HepG2 (cell line): ENCODE data around the gene ACSF3. TPM values are rescaled to one million over a fixed set of nuclear protein-coding genes. Genes with fewer than 3 reads are reported as not detected.

Experiments
- ELF4 ChIP-seq: sonication (generic); formaldehyde crosslinking; IDR thresholded peaks from 2 replicates; pipeline ENCODE4 v1.5.0; 2020; ENCODE audit warnings: missing genetic modification reagents, mild to moderate bottlenecking, moderate library complexity, borderline replicate concordance
- FOXA3 ChIP-seq: IDR thresholded peaks from 2 replicates; pipeline ENCODE4 v1.6.1; 2016; ENCODE audit warnings: missing genetic modification reagents, missing compliant biosample characterization
- GABPB1 ChIP-seq: IDR thresholded peaks from 2 replicates; pipeline ENCODE4 v1.6.1; 2016; ENCODE audit warnings: mild to moderate bottlenecking, missing genetic modification reagents, moderate library complexity, missing compliant biosample characterization
- HOXA9 ChIP-seq: sonication (generic); formaldehyde crosslinking; IDR thresholded peaks from 2 replicates; pipeline ENCODE4 v1.8.1; 2022; ENCODE audit warnings: missing genetic modification reagents, mild to moderate bottlenecking, moderate library complexity, borderline replicate concordance
- PHF8 ChIP-seq: sonication (generic); formaldehyde crosslinking; IDR thresholded peaks from 2 replicates; pipeline ENCODE4 v1.5.0; 2020; ENCODE audit warnings: missing genetic modification reagents
- RAD51 ChIP-seq: fragments of 450-650 bp; IDR thresholded peaks from 2 replicates; pipeline ENCODE4 v1.6.1; 2016; ENCODE audit warnings: borderline replicate concordance
- SIN3A ChIP-seq: IDR thresholded peaks from 2 replicates; pipeline ENCODE4 v1.6.1; 2011; ENCODE audit warnings: low read depth, mild to moderate bottlenecking, control low read depth, low read length, borderline replicate concordance
- SP4 ChIP-seq: sonication (generic); formaldehyde crosslinking; IDR thresholded peaks from 2 replicates; pipeline ENCODE4 v1.8.1; 2023; ENCODE audit warnings: mild to moderate bottlenecking, missing genetic modification reagents
- TP53 ChIP-seq: sonication (generic); formaldehyde crosslinking; conservative IDR thresholded peaks from 2 replicates; pipeline ENCODE4 v1.4.0; 2020; ENCODE audit warnings: missing genetic modification reagents
- ZFP1 ChIP-seq: IDR thresholded peaks from 2 replicates; pipeline ENCODE4 v1.6.1; 2016
- ZNF296 ChIP-seq: sonication (generic); formaldehyde crosslinking; conservative IDR thresholded peaks from 2 replicates; pipeline ENCODE4 v1.5.0; 2020; ENCODE audit warnings: mild to moderate bottlenecking, missing genetic modification reagents
- ZNF335 ChIP-seq: sonication (generic); formaldehyde crosslinking; IDR thresholded peaks from 2 replicates; pipeline ENCODE4 v1.4.0; 2020; ENCODE audit warnings: missing genetic modification reagents
- ZNF337 ChIP-seq: sonication (generic); formaldehyde crosslinking; IDR thresholded peaks from 2 replicates; pipeline ENCODE4 v1.5.1; 2020; ENCODE audit warnings: missing genetic modification reagents, low read depth, mild to moderate bottlenecking, borderline replicate concordance
- ZNF354B ChIP-seq: sonication (generic); formaldehyde crosslinking; IDR thresholded peaks from 2 replicates; pipeline ENCODE4 v1.8.0; 2022; ENCODE audit warnings: mild to moderate bottlenecking, missing genetic modification reagents
- ZNF367 ChIP-seq: sonication (generic); formaldehyde crosslinking; IDR thresholded peaks from 2 replicates; pipeline ENCODE4 v1.4.0; 2020; ENCODE audit warnings: missing genetic modification reagents, borderline replicate concordance
- ZNF83 ChIP-seq: sonication (generic); formaldehyde crosslinking; IDR thresholded peaks from 2 replicates; pipeline ENCODE4 v1.4.0; 2020; ENCODE audit warnings: missing genetic modification reagents, mild to moderate bottlenecking, borderline replicate concordance
- ZNF883 ChIP-seq: sonication (generic); formaldehyde crosslinking; IDR thresholded peaks from 2 replicates; pipeline ENCODE4 v1.5.1; 2020; ENCODE audit warnings: mild to moderate bottlenecking, missing genetic modification reagents; ENCODE audit errors: not compliant biosample characterization
- polyA plus RNA-seq, 8 experiments: library from polyadenylated mRNA; depleted of rRNA in 3 of 8; stranded (reverse) in 7 of 8; unstranded in 1 of 8; fragments of >200 nt; fragmentation: Illumina TruSeq in 4 of 8; extraction: Trizol in 4 of 8; gene quantifications; 2 replicates each; pipeline versions ENCODE4 v1.2.1 to v1.2.3, GENCODE V29; 2011 to 2016; ENCODE audit warnings: low read depth in 4 of 8, missing spikeins in 1 of 8, mixed read lengths in 1 of 8; ENCODE audit not compliant: insufficient read depth in 1 of 8
- total RNA-seq, 5 experiments: library from RNA; depleted of rRNA; stranded (reverse); fragments of >200 nt; fragmentation: Illumina TruSeq; extraction: Trizol; gene quantifications; 2 replicates each; pipeline ENCODE4 v1.2.3, GENCODE V29; 2016; ENCODE audit warnings: low read depth in 1 of 5
- TF ChIP-seq, protein P1 (sequence below): IDR thresholded peaks from 2 replicates; pipeline ENCODE4 v1.6.1; 2018; ENCODE audit warnings: missing genetic modification reagents, mild to moderate bottlenecking, missing compliant biosample characterization
- TF ChIP-seq, protein P2 (sequence below): sonication (generic); formaldehyde crosslinking; IDR thresholded peaks from 2 replicates; pipeline ENCODE4 v1.8.0; 2022; ENCODE audit warnings: low read depth, missing genetic modification reagents
- TF ChIP-seq, protein P3 (sequence below): sonication (generic); formaldehyde crosslinking; IDR thresholded peaks from 2 replicates; pipeline ENCODE4 v1.8.1; 2023; ENCODE audit warnings: mild to moderate bottlenecking, missing genetic modification reagents
- TF ChIP-seq, protein P4 (sequence below): sonication (generic); formaldehyde crosslinking; IDR thresholded peaks from 2 replicates; pipeline ENCODE4 v1.8.0; 2022; ENCODE audit warnings: mild to moderate bottlenecking, missing genetic modification reagents; ENCODE audit not compliant: insufficient replicate concordance

ACSF3 gene
- total and polyA plus RNA-seq, 2 of the 13 experiments (the other 11 are each of a cell fraction or from before 2014, with no cell fraction given), result 14.9 to 30.6 TPM

DNA sequence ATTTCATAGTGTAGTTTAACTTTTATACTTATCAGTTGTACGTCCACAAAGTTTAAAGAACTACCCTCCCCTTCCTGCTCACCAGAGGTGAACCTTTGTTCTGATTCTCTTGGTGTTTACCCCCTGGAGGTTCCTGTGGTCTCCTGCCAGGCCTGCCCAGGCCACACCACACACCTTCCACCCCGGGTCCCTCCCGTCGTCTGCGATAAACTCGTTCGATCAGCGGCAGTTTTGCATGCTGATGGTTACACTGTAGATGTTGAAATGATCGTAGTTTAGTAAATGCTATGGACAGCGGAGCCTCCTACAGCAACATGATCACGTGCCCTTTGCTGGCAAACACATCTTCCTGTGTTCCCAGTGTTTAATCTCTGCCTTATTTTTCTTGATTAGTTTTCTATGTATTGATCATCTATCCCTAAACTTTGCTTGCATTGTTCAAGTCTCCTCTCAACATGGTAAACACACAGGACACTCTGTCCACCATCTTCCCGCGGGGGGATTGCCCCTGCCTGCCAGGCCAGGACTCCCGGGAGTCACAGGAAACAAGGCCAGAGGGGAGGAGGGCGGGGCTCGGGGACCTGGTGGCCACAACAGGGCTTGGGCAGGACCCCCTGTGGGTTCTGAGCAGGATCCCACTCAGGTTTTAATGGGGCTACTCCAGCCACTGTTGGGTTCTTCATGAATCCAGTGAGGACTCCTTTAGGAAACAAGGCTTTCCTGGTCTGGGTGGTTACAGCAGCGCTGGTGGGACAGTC, 2.8 kb upstream of the ACSF3 start (continued):
- TF ChIP-seq, protein P1, sequence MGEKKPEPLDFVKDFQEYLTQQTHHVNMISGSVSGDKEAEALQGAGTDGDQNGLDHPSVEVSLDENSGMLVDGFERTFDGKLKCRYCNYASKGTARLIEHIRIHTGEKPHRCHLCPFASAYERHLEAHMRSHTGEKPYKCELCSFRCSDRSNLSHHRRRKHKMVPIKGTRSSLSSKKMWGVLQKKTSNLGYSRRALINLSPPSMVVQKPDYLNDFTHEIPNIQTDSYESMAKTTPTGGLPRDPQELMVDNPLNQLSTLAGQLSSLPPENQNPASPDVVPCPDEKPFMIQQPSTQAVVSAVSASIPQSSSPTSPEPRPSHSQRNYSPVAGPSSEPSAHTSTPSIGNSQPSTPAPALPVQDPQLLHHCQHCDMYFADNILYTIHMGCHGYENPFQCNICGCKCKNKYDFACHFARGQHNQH (CRISPR knock-in tag), result peak; percentile 10; the same call in 1 of the 2 replicates
- TF ChIP-seq, protein P2, sequence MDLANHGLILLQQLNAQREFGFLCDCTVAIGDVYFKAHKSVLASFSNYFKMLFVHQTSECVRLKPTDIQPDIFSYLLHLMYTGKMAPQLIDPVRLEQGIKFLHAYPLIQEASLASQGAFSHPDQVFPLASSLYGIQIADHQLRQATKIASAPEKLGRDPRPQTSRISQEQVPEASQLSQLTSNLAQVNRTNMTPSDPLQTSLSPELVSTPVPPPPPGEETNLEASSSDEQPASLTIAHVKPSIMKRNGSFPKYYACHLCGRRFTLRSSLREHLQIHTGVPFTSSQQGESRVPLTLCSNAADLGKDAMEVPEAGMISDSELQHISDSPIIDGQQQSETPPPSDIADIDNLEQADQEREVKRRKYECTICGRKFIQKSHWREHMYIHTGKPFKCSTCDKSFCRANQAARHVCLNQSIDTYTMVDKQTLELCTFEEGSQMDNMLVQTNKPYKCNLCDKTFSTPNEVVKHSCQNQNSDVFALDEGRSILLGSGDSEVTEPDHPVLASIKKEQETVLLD (CRISPR knock-in tag), result 0 out of 2 replicates have a peak, but pooled peaks have one; percentile 3
- TF ChIP-seq SIN3A, result no peak
- TF ChIP-seq ZNF296 (CRISPR knock-in tag), result no peak
- TF ChIP-seq ZFP1 (CRISPR knock-in tag), result 0 out of 2 replicates have a peak, but pooled peaks have one; percentile 13
- TF ChIP-seq ZNF337 (CRISPR knock-in tag), result peak; percentile 55; the same call in 1 of the 2 replicates
- TF ChIP-seq ZNF335 (CRISPR knock-in tag), result 0 out of 2 replicates have a peak, but pooled peaks have one; percentile 37
- TF ChIP-seq ZNF367 (CRISPR knock-in tag), result no peak
- 0 out of 2 replicates have a peak, but pooled peaks have one; percentile 2 for TF ChIP-seq HOXA9
- TF ChIP-seq SP4 (CRISPR knock-in tag), result no peak
- peak; percentile 14 for TF ChIP-seq ZNF883 (CRISPR knock-in tag)
- 0 out of 2 replicates have a peak, but pooled peaks have one; percentile 42 for TF ChIP-seq ZNF354B (CRISPR knock-in tag)
- peak; percentile 15; the same call in 1 of the 2 replicates for TF ChIP-seq FOXA3
- TF ChIP-seq PHF8 (CRISPR knock-in tag), result peak; percentile 40
- TF ChIP-seq, protein P3, sequence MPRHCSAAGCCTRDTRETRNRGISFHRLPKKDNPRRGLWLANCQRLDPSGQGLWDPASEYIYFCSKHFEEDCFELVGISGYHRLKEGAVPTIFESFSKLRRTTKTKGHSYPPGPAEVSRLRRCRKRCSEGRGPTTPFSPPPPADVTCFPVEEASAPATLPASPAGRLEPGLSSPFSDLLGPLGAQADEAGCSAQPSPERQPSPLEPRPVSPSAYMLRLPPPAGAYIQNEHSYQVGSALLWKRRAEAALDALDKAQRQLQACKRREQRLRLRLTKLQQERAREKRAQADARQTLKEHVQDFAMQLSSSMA, result 0 out of 2 replicates have a peak, but pooled peaks have one; percentile 11
- TF ChIP-seq ZNF83 (CRISPR knock-in tag), result no peak
- peak; percentile 23; the same call in 1 of the 2 replicates for TF ChIP-seq RAD51
- TF ChIP-seq, protein P4, sequence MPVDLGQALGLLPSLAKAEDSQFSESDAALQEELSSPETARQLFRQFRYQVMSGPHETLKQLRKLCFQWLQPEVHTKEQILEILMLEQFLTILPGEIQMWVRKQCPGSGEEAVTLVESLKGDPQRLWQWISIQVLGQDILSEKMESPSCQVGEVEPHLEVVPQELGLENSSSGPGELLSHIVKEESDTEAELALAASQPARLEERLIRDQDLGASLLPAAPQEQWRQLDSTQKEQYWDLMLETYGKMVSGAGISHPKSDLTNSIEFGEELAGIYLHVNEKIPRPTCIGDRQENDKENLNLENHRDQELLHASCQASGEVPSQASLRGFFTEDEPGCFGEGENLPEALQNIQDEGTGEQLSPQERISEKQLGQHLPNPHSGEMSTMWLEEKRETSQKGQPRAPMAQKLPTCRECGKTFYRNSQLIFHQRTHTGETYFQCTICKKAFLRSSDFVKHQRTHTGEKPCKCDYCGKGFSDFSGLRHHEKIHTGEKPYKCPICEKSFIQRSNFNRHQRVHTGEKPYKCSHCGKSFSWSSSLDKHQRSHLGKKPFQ (CRISPR knock-in tag), result peak; percentile 4
- 0 out of 2 replicates have a peak, but pooled peaks have one; percentile 9 for TF ChIP-seq TP53 (CRISPR knock-in tag)
- TF ChIP-seq ELF4 (CRISPR knock-in tag), result 0 out of 2 replicates have a peak, but pooled peaks have one; percentile 49
- TF ChIP-seq GABPB1 (CRISPR knock-in tag), result peak; percentile 36; the same call in 1 of the 2 replicates
